GM12873 (cell line): ENCODE data around the gene SLC25A30.

Experiments used
- TF ChIP-seq, protein P1 (sequence below): IDR thresholded peaks from 2 replicates; pipeline ENCODE4 v1.5.1; 2012; ENCODE audit warnings: low read depth, mild to moderate bottlenecking, moderate library complexity, low read length, control low read depth; ENCODE audit not compliant: insufficient read depth; ENCODE audit errors: missing control alignments

The SLC25A30 gene

DNA sequence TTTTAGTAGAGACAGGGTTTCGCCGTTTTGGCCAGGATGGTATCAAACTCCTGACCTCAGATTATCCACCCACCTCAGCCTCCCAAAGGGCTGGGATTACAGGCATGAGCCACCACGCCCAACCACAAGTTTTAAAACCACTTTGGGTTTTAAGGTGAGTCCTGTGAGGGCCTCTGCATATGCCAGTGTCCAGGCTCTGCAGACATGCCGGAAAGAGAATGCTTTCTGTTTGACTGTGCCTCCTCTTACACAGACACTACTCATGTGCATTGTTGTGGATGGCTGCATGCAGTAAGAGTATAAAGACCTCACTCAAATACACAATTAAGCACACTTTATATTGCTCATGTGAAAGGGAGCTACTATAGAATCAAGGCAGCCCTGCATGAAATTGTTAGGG is 20.8 kb upstream of the SLC25A30 start:
- TF ChIP-seq, protein P1, sequence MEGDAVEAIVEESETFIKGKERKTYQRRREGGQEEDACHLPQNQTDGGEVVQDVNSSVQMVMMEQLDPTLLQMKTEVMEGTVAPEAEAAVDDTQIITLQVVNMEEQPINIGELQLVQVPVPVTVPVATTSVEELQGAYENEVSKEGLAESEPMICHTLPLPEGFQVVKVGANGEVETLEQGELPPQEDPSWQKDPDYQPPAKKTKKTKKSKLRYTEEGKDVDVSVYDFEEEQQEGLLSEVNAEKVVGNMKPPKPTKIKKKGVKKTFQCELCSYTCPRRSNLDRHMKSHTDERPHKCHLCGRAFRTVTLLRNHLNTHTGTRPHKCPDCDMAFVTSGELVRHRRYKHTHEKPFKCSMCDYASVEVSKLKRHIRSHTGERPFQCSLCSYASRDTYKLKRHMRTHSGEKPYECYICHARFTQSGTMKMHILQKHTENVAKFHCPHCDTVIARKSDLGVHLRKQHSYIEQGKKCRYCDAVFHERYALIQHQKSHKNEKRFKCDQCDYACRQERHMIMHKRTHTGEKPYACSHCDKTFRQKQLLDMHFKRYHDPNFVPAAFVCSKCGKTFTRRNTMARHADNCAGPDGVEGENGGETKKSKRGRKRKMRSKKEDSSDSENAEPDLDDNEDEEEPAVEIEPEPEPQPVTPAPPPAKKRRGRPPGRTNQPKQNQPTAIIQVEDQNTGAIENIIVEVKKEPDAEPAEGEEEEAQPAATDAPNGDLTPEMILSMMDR: no peak

DNA sequence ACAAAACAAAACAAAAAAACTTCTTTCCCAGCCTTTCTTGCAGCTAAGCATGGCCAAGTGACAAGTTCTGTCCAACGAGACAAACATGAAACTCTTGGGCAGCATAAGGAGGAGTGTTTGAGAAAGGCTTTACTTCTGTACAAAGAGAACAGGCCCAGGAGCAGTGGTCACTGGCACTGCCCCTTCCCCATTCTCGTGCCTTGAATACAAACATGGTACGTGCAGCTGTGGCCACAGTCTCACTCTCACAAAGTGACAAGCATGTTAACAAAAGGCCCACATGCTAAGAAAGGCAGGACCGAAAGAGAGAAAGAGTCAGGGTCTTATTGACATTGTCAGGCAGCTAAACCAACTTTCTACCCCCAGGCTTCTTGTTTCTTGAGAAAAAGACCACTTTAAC is 19.8 kb upstream of the SLC25A30 start:
- TF ChIP-seq, protein P1: no peak

DNA sequence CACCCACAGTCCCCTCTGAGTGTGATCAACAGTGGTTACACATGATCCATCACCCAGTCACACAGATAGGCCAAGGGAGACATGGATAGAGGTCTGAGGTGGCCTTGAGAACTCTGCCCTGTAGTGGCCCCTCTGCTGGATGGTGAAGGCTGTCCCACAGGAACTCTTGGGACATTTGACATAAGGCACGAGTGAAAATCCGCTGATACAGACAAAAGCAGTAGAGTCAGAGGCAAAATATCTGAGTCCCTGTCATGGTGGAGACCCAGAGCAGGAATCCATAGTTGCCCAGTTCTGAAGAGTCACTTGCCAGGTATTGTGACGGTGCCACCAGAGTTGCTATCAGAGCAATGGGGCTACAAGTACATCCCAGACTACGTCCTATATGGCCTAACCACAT is 18.8 kb upstream of the SLC25A30 start:
- TF ChIP-seq, protein P1: no peak

DNA sequence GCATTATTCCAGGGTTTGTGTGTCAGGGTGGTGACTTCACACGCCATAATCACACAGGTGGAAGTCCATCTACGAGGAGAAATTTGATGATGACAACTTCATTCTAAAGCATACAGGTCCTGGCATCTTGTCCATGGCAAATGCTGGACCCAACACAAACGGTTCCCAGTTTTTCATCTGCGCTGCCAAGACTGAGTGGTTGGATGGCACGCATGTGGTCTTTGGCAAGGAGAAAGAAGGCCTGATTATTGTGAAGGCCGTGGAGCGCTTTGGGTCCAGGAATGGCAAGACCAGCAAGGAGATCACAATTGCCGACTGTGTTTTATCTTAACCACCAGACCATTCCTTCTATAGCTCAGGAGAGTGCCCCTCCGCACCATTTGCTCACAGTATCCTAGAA is 18.2 kb upstream of the SLC25A30 start:
- TF ChIP-seq, protein P1: no peak

DNA sequence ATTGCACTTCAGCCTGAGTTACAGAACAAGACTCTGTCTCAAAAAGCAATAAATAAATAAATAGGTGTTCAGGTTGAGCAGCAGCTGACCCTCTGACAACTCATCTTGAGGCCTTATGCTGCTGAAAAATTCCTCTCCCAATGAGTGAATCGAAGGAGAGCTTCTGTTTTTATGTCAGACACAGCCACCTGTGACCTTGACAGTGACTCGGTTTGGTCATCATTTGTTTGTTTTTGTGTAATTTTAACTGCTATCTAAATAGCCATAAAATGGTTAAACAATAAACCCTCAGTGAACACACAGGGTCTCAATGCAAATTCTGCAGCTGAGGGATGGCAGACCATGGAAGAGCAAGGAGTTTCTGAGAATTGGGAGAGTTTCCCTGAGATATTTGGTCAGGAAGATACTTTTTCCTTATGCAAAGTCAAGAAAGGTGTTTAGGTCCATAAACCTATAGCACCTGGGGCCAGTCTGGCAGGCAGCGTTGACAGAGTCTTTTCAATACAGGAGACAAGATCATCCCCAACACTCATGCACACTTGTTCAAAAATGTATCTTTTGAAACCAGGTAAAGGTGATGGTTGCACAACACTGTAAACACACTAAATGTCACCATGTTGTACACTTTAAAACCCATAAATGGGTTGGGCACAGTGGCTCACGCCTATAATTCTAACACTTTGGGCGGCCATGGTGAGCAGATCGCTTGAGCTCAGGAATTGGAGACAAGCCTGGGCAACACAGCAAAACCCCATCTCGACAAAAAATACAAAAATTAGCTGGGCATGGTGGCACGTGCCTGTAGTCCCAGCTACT is 16.6 kb upstream of the SLC25A30 start:
- TF ChIP-seq, protein P1: no peak

DNA sequence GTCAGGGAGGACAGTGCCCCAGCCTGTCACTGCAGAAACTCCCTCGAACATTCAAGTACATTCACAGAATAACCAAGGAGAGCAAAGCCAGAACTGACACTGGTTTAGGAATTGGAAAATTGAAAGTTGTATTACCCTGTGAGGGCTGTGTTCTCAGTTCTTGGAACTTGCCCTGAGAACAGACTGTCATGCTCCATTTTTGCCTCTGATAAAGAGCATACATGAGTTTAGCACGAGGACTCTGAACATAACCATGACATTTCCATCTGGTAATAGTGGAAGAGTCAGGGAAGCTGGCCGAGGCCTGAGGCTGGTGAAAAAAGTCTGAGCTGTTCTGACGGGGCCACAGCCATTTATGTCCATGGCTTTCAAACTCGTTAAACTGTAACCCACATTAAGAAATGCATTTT is 15.2 kb upstream of the SLC25A30 start:
- TF ChIP-seq, protein P1: no peak

DNA sequence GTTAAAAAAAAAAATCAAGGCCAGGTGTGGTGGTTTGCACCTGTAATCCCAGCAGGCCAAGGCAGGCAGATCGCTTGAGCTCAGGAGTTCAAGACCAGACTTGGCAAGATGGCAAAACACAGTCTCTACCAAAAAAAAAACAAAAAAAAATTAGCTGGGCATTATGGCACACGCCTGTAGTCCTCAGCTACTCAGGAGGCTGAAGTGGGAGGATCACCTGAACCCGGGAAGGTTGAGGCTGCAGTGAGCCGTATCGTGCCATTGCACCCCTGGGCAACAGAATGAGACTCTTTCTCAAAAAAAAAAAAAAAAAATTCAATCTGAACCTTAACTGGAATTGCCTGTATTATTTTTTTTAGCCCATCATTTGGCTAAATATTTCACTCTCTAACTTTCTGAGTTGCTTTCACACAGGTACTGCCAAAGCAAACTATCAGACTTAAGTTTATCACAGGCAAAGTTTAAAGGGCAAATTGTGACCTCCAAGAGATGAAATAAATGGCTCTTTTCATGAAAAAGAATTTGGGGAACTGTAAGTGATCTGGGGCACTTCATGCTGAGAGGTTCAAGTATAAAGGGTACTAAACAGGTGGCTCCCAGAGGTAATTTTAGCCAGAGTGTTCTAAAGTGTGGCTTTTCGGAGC is 14.7 kb upstream of the SLC25A30 start:
- TF ChIP-seq, protein P1: no peak
